A673 (cell line): Measurements from ENCODE around the gene CDHR4. TPM values are rescaled to one million over a fixed set of nuclear protein-coding genes. Genes with fewer than 3 reads are reported as not detected.

Source experiments
- BruUV-seq: library from RNA; stranded (reverse); fragments of 400-500 nt; replicated peaks from 2 replicates; lab custom pipeline; 2021; lab: Mats Ljungman, UMichigan
- CTCF ChIA-PET: fragments of 300-600 bp; sonication (Branson Sonifier 250); formaldehyde crosslinking; loops from one replicate; lab custom pipeline; 2022; ENCODE audit warnings: antibody characterized with exemption; lab: Charles Lee
- POLR2A ChIA-PET: fragments of 300-600 bp; sonication (Branson Sonifier 250); formaldehyde crosslinking; loops from one replicate; lab custom pipeline; 2022; ENCODE audit warnings: antibody characterized with exemption; ENCODE audit not compliant: low non-redundant PET; lab: Charles Lee
- DNase-seq: peaks from one replicate; pipeline ENCODE4 v3.0.0-alpha.2; 2015; ENCODE audit warnings: low spot score
- H3K27ac ChIP-seq: fragments of 200-600 bp; sonication (generic); 2 replicates; pipeline ENCODE4 v1.5.1; 2016; ENCODE audit warnings: mixed run types, low read depth, mild to moderate bottlenecking, mixed read lengths, antibody characterized with exemption, low read length; ENCODE audit not compliant: poor library complexity, severe bottlenecking
- H3K27me3 ChIP-seq: fragments of 200-600 bp; sonication (generic); replicated peaks from 2 replicates; pipeline ENCODE4 v1.6.1; 2017; ENCODE audit warnings: mixed run types, low read depth, mild to moderate bottlenecking, mixed read lengths, antibody characterized with exemption, low read length; ENCODE audit not compliant: insufficient read depth, poor library complexity
- H3K36me3 ChIP-seq: fragments of 200-600 bp; sonication (generic); 2 replicates; pipeline ENCODE4 v1.6.1; 2016; ENCODE audit warnings: mixed run types, mild to moderate bottlenecking, mixed read lengths, antibody characterized with exemption, low read length; ENCODE audit not compliant: insufficient read depth, poor library complexity, severe bottlenecking
- H3K4me1 ChIP-seq: fragments of 200-600 bp; sonication (generic); 2 replicates; pipeline ENCODE4 v1.6.1; 2017; ENCODE audit warnings: mixed run types, mild to moderate bottlenecking, mixed read lengths, antibody characterized with exemption, low read length; ENCODE audit not compliant: insufficient read depth, poor library complexity, severe bottlenecking
- H3K4me3 ChIP-seq: fragments of 200-600 bp; sonication (generic); 2 replicates; pipeline ENCODE4 v1.5.1; 2016; ENCODE audit warnings: low read depth, mixed run types, mild to moderate bottlenecking, mixed read lengths, low read length; ENCODE audit not compliant: poor library complexity, severe bottlenecking
- H3K9me3 ChIP-seq: fragments of 200-600 bp; sonication (generic); 2 replicates; pipeline ENCODE4 v1.6.1; 2016; ENCODE audit warnings: mixed run types, low read depth, mild to moderate bottlenecking, mixed read lengths, antibody characterized with exemption, low read length; ENCODE audit not compliant: poor library complexity, severe bottlenecking
- EZH2 ChIP-seq: fragments of 200-600 bp; sonication (generic); IDR thresholded peaks from 2 replicates; pipeline ENCODE4 v1.6.1; 2017; ENCODE audit warnings: borderline replicate concordance, low read depth, mild to moderate bottlenecking, mixed read lengths, antibody characterized with exemption, low read length; ENCODE audit not compliant: poor library complexity, severe bottlenecking
- intact Hi-C: fragments of 100-400 bp; cut with micrococcal nuclease; formaldehyde crosslinking; loops from one replicate; pipeline ENCODE4 v1.10.0; 2022; ENCODE audit not compliant: unreplicated experiment
- total RNA-seq: library from RNA; stranded (reverse); gene quantifications from 2 replicates; pipeline ENCODE4 v1.2.3, GENCODE V29; 2021
- TF ChIP-seq, protein P1 (sequence below): fragments of 300-800, 200-600 bp; sonication (generic); conservative IDR thresholded peaks from 2 replicates; pipeline ENCODE4 v1.5.1; 2017; ENCODE audit warnings: low read depth, mild to moderate bottlenecking, antibody characterized with exemption, low read length, moderate library complexity, mixed read lengths

Gene CDHR4
- total RNA-seq, 1 experiment from 2014 or later = not detected

DNA sequence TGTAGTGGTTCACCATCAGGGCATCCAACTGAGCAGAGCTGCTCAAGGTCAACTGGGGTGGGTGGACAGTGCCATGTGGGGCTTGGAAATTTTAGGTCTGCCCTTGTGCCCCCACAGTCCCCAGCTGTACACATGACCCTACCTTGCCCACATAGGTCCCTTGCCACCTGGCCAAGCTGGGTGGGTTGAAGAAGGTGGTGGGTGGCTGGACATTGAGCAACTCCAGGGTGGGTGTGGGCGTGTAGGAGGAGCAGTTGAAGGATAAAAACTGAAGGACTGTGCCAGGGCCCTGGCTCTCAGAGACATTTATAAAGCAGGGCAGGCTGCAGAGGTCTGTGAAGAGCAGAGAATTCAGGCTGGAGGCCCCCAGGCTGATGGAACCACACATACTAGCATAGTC lies 568 bp downstream of the CDHR4 start:
- H3K27ac ChIP-seq = no peak overlapping the region
- H3K9me3 ChIP-seq = no peaks in the 10 kb centered on the region
- no peak for TF ChIP-seq EZH2
- TF ChIP-seq, protein P1, sequence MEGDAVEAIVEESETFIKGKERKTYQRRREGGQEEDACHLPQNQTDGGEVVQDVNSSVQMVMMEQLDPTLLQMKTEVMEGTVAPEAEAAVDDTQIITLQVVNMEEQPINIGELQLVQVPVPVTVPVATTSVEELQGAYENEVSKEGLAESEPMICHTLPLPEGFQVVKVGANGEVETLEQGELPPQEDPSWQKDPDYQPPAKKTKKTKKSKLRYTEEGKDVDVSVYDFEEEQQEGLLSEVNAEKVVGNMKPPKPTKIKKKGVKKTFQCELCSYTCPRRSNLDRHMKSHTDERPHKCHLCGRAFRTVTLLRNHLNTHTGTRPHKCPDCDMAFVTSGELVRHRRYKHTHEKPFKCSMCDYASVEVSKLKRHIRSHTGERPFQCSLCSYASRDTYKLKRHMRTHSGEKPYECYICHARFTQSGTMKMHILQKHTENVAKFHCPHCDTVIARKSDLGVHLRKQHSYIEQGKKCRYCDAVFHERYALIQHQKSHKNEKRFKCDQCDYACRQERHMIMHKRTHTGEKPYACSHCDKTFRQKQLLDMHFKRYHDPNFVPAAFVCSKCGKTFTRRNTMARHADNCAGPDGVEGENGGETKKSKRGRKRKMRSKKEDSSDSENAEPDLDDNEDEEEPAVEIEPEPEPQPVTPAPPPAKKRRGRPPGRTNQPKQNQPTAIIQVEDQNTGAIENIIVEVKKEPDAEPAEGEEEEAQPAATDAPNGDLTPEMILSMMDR = no peak
- no TSS peak for BruUV-seq
- ChIA-PET CTCF (no interaction called here), POLR2A (no interaction called here)
- no peak for DNase-seq
- no peaks in the 10 kb centered on the region for H3K27me3 ChIP-seq
- H3K36me3 ChIP-seq = no peaks in the 10 kb centered on the region
- H3K4me3 ChIP-seq = no peak overlapping the region
- H3K4me1 ChIP-seq = peaks cover 2% of the 10 kb centered on the region
- intact Hi-C loops = no loop called here

GRCh38 chr3:49794926-49795905 lies 4.5 kb downstream of the CDHR4 start:
- ChIA-PET CTCF (no interaction called here), POLR2A (no interaction called here)
- DNase-seq = no peak
- no peaks in the 10 kb centered on the region for H3K4me1 ChIP-seq
- H3K4me3 ChIP-seq = no peak overlapping the region
- H3K36me3 ChIP-seq = no peaks in the 10 kb centered on the region
- intact Hi-C loops = no loop called here
- no peak overlapping the region for H3K27ac ChIP-seq
- BruUV-seq = no TSS peak
- TF ChIP-seq, protein P1 = no peak
- TF ChIP-seq EZH2 = no peak
- no peaks in the 10 kb centered on the region for H3K9me3 ChIP-seq
- H3K27me3 ChIP-seq = no peaks in the 10 kb centered on the region

DNA sequence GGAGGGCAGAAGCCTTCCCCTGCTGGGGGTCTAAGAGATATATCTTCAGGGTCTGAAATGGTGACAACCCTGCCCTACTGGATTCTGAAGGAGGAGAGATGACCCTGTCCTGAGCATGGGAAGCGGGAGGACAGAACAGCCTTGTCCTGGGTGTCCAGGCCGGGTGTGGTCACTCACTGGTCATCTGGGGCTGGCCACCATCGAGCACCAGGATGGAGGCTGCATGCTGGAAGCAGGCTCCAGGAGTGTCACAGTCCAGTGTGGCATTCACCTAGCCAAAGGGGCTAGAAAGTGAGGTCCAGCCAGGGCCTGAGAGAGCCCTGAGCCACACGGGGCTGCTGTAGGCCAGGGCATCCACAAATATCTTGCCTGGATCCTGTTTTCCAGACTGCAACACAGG lies 5.2 kb downstream of the CDHR4 start:
- Histone ChIP-seq H3K36me3 (no peaks in the 10 kb centered on the region), H3K4me3 (no peak overlapping the region), H3K9me3 (no peaks in the 10 kb centered on the region), H3K4me1 (no peaks in the 10 kb centered on the region), H3K27ac (no peak overlapping the region), H3K27me3 (no peaks in the 10 kb centered on the region)
- POLR2A ChIA-PET = no interaction called here
- TF ChIP-seq EZH2 = no peak
- TF ChIP-seq, protein P1 = no peak
- BruUV-seq = no TSS peak
- intact Hi-C loops = no loop called here
- DNase-seq = no peak
- CTCF ChIA-PET = no interaction called here
